GM21515 (cell line): ENCODE results near the gene MIEF1.
"Not testable (repeated sequence)": the region's sequence is repeated elsewhere in the genome, so short reads cannot be mapped to it uniquely, and the experiment has no call there.

Source experiments
- ATAC-seq: cut with Tn5 transposase; IDR thresholded peaks from one replicate; pipeline ENCODE4 v1.9.1; 2021; ENCODE audit not compliant: unreplicated experiment

The MIEF1 gene

DNA sequence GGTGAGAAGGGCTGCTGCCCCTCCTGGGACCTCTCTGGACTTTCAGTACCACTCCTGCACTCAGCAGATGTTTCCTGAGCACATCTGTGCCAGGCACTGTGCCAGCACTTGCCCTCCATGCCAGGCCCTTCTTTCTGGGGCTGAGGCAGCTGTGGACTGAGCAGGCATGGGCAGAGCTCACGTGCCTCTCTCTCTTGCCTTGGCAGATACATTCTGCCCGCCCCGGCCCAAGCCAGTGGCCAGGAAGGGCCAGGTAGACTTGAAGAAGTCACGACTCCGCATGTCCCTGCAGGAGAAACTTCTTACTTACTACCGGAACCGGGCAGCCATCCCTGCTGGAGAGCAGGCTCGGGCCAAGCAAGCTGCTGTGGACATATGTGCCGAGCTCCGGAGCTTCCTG lies 9.9 kb downstream of the MIEF1 start:
- no peak for ATAC-seq

DNA sequence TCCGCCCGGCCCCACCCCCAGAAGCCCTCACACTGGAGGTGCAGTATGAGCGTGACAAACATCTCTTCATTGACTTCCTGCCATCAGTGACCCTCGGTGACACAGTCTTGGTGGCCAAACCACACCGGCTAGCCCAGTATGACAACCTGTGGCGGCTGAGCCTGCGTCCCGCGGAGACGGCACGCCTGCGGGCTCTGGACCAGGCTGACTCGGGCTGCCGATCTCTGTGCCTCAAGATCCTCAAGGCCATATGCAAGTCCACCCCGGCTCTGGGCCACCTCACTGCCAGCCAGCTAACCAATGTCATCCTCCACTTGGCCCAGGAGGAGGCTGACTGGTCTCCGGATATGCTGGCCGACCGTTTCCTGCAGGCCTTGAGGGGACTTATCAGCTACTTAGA lies 11.7 kb downstream of the MIEF1 start:
- ATAC-seq = no peak

DNA sequence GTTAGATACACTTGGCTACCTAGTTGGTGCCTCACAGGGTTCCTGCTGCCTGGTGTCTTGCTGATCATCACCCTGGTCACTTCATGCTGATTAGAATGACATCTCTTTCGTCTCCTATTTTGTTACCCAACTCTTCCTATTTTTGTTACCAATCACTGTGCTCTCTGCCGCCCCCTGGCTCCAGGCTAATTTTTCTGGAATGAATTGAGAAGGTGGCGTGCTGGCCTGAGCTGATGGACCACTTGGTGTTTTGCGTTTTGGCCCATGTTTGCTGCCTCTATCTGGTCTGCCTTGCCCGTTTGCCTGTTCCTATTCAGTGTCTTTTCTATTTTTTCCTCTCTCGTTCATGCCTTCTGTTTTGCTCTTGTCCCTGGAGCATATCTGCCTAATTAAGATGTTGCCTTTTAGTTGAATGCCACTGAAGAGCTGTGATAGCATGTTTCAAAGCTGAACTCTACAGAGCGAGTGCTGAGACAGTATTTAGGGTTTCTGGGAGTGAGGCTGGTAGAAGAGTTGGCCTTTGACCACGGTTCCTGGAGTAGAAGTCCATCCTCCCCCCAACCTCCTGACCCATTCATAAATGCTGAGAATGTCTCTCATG lies 12.4 kb downstream of the MIEF1 start:
- ATAC-seq = no peak

DNA sequence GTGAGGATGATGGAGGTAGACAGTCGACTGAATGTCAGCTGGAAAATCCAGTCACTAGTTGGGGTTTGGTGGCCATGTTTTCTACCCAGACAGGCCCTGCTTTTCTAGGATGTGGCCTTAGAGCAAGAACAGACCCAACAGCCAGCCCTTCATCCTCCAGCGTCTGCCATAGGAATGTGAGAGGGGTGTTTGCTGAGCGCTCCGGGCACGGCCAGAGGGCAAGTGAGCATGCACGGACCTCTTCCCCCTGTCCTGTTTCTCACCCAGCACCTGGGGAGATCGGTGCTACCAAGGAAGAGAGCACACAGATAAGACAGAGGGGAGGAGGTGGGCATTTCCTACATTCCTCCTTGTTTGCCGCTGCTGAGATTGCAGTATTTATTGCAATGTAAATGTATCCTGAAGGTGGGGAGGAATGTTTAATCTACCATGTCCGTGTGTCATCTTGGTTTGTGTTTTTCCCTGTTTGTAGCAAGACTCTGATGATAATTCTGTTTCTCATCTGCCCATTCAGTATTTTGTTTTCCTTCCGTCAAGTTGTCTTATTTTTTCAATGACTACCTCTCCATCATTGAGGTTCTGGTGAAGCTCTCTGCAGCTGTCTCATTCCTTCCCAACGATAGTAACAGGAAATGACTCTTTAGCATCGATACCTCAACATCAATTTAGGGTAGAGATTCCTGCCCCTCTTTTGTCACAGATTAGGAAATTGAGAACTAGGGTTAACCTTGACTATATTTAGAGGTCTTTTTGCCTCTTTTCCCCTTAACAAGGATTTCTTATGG lies 13.4 kb downstream of the MIEF1 start:
- ATAC-seq = no peak

DNA sequence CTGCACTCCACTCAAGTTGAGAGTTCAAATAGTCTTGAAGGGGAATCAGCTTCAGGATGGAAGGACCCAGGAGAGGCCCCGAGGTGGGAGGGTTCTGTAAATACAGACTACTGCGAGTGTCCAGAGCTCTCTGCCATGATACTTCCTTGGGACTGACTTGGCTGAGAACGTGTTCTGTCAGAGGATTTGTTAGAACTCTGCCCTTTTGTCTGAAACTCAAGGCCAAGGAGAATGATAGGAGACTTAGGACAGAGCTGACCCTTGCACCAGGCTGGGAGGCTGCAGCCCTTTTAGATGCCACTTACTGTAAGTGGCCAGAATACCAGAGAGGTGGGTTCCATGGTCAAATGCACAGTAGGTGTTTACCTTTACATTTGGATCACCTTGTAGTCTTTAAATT lies 15.4 kb downstream of the MIEF1 start:
- ATAC-seq = no peak

DNA sequence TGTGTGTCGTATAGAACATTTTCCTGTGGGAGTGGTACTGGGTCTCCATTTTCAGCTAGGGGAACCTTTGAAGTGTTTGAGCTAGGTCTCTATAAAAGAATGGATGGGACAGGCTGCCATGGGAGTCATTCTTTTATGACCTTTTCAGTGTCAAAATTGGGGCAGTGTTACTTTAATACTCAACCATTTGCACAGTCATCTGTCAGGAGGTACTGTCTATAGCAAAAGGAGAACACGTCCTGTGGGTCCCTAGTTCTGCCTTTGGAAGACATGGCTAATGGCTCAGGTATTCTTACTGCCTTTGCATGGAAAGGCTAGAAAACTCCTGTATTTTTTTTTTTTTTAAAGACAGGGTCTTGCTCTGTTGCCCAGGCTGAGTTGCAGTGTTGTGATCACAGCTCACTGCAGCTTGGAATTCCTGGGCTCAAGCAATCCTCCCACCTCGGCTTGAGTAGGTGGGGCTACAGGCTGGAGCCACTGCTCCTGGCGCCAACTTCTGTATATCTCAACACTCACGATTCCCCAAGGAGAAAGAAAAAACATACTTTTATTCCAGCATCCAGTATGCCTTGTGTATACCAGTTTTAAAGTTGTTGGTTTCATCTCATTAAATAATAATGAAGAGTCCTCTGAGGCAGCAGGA lies 16.2 kb downstream of the MIEF1 start:
- no peak for ATAC-seq

DNA sequence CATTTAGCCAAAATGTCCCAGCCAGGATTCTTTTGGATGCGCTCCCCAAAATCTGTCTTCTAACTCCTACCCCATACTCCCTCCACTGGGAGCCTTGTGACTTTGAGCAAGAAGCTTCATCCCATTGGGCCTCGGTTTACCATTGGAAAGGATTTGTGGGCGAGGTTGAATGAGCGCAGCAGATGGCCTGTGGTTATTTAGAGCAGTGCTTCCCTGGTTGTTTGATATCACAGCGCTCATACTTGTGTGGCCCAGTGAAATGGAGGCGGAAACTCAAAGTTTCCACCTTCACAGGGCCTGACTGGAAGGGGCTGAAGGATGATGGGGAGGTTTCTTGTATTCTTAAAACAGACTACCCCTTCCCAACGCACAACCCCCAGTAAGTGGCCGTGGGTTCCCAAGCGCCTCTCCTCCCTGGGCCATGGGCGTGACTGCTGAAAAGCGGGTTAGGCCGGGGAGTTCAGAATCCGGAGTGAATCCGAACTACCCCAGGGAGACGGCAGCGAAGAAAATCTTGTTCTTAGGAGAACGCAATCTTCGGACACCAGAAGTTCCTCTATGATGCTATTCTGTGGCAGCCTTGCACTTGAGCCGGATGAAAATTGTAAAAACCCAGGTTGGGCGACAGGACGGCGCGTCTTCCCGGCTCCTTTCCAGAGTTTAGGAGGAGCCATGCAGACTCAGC lies 17.0 kb downstream of the MIEF1 start:
- no peak for ATAC-seq

DNA sequence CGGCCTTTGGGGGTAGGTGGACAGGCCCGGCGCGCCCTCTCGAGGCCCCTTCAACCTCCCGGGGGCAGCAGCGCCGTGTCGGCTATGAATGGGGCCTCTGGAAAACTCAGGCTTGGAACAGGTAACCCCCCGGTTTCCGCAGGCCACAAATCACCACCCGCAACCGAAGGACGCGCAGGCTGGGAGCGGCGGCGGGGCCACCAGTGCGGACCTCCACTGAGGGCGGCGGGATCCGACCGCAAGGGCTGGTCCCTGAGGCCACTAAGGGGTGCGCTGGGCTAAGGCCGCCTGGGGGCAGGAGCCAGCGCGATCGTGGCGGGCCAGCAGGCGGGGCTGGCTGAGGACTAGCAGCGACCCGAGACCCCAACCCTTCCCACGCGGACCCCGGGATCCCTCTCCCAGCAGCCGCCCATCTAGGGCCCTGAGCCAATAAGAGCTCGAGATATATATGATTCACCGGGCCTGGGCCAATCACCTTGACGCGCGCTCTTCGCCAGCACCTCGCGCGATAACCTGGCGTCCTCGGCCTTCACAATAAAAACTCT lies 17.7 kb downstream of the MIEF1 start:
- ATAC-seq = peak; percentile 65

DNA sequence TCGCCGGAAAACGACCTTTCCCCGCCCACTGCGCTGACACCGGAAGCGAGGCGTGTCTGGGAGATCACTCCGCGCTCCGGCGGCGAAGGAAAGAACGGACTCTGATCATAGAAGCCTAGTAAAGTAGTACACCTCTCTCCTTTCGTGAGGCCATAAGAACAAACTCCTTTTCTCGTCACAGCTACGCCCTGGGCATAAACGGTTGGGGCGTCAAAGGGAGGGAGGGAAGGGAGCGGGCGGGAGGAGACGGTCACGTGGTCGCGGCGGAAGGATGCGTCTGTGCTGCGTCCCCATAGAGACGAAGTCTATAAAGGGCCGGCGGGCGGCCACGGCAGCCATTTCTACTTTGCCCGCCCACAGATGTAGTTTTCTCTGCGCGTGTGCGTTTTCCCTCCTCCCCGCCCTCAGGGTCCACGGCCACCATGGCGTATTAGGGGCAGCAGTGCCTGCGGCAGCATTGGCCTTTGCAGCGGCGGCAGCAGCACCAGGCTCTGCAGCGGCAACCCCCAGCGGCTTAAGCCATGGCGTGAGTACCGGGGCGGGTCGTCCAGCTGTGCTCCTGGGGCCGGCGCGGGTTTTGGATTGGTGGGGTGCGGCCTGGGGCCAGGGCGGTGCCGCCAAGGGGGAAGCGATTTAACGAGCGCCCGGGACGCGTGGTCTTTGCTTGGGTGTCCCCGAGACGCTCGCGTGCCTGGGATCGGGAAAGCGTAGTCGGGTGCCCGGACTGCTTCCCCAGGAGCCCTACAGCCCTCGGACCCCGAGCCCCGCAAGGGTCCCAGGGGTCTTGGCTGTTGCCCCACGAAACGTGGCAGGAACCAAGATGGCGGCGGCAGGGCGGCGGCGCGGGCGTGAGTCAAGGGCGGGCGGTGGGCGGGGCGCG lies 18.4 kb downstream of the MIEF1 start, which contains the start of gene ATF4:
Gene ATF4, plus strand, starts transcription at position 337 of the 880 bp plus-strand sequence. CDS start 884 bp downstream, outside the sequence.
- ATAC-seq = peak; percentile 47

DNA sequence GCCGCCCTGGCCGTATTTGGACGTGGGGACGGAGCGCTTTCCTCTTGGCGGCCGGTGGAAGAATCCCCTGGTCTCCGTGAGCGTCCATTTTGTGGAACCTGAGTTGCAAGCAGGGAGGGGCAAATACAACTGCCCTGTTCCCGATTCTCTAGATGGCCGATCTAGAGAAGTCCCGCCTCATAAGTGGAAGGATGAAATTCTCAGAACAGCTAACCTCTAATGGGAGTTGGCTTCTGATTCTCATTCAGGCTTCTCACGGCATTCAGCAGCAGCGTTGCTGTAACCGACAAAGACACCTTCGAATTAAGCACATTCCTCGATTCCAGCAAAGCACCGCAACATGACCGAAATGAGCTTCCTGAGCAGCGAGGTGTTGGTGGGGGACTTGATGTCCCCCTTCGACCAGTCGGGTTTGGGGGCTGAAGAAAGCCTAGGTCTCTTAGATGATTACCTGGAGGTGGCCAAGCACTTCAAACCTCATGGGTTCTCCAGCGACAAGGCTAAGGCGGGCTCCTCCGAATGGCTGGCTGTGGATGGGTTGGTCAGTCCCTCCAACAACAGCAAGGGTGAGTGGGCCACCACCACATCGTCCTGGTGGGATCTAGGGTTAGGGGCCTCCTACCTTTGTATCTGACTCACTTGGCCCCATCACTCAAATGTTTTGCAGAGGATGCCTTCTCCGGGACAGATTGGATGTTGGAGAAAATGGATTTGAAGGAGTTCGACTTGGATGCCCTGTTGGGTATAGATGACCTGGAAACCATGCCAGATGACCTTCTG lies 19.2 kb downstream of the MIEF1 start:
- not testable (repeated sequence) for ATAC-seq

DNA sequence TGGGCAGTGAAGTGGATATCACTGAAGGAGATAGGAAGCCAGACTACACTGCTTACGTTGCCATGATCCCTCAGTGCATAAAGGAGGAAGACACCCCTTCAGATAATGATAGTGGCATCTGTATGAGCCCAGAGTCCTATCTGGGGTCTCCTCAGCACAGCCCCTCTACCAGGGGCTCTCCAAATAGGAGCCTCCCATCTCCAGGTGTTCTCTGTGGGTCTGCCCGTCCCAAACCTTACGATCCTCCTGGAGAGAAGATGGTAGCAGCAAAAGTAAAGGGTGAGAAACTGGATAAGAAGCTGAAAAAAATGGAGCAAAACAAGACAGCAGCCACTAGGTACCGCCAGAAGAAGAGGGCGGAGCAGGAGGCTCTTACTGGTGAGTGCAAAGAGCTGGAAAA lies 20.0 kb downstream of the MIEF1 start:
- ATAC-seq = not testable (repeated sequence)

DNA sequence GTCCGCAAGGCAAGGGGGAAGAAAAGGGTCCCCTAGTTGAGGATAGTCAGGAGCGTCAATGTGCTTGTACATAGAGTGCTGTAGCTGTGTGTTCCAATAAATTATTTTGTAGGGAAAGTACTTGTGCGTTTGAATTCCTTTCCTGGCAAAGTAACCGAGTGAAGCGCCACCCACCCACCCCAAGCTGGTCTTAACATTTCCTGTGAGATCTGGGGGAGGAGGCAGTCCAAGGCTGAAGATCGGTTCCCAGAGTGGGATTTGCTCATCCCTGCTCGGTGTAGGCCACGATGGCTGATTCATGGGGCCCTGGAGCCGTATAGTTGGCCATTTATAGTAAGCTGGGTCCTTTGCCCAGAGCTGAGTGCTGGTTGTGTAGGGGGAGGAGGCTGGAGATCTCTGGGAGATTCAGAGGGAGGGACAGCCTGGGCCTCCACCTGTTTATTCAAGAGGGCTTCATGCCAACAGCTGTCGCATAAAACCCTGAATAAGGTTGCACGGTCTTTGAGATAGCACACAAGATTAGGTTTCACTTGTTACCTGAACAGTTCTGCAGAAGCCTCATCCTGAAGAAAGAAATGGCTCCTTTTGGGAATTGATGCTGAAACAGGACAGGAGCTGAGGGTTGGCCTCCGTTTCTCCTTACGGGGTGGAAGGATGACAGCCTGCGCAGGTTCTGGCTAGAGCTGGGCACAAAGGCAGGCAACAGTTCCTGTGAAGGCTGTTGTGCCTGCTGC lies 20.6 kb downstream of the MIEF1 start:
- ATAC-seq = no peak

DNA sequence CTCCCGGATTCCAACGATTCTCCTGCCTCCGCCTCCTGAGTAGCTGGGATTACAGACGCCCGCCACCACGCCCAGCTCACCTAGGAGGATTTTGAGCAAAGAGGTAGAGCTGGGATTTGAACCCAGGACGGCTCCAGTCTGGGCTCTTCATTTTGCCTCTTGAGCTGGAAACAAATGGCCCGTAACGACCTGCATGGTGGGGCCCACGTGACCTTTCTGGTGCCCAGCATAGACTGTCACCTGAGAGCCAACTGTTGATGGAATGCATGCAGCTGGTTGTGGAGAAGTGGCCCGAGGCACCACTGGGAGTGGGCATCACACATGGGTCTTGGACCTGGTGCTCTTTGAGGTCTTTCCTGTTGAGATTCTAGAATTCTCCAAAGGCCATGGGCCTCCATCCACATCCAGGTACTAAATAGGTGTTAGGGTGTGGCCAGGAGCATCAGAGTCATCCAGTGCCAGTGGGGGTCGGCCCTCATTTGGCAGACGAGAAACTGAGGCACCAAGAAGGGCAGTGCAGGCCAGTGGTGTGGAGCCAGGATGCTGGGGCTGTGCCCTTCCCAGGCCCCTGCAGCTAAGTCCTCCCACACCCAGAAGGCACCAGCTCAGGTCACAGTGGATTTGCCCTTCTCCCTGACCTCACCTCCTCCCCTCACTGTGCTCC lies 22.1 kb downstream of the MIEF1 start:
- no peak for ATAC-seq

DNA sequence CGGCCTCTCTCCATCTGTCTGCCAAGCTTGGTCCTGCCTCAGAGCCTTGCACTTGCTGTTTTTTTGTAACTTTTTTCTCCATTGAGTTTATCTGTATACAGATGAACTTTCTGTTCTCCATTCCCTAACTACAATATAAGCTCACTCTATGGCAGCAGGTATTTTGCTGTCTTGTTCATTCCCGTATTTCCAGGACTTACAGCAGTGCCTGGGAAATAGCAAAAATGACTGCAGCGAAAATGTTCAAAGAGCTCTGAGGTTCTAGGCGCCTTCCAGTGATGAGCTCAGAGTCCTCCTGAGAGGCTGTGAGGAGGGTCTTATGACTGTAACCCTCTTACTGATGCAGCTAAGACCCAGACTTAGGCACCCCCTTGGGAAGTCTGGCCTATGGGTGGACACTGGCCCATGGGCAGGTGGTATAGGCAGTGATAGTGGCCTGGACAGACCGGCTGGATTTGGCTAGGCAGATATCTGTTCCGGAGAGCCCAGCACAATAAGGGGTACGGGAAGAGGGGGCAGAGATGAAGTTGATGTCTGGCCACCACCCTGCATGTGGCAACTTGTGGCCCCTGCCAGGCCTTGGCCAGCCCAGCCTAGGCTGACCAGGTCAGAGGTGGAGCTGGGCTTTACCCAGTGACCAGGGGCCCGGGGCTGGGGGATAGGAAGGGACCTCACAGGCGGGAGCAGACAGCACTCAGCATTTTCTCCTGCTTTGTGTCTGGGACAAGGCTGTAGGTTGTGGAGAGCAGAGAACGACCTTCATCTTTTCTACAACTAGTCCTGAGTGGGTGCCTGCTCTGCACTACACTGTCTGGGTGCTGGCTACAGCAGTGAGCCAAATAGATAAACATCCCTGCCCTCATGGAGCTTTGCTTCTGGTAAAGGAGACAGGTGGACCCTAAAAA lies 22.9 kb downstream of the MIEF1 start:
- no peak for ATAC-seq

DNA sequence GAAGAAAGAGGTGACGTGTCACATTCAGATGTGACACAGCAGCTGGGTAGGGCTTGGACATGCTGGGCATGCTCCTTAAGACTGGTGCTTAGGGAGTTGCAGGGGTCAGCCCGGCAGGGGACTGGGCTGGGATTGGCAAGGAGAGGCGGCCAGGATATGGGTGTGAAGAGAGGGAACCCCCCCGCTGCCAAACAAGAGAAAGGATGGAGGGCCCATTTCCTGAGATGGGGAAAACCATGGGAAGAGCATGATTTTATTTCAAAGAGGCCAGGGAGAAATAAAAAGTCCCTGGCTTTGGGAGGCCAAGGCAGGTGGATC lies 23.5 kb downstream of the MIEF1 start:
- ATAC-seq = no peak

DNA sequence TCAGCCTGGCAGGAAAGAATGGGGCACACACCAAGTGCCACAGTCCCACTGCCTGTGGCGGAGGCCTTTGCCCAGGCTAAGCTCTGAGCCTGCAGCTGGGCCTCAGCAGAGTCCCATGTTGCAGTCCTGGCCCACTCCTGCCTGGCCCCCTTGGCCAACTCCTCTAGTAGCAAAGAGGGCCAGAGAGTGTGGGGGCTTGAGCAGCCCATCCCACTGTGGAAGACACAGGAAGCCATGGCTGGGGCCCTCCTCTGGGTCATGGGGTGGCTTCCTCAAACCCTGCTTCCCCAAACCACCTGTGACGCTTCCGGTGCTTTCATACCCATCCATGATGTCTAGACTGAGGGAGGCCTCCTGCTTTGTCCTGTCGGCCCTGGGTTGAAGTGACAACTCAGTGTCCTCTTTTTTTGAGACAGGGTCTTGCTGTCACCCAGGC lies 24.7 kb downstream of the MIEF1 start:
- no peak for ATAC-seq

DNA sequence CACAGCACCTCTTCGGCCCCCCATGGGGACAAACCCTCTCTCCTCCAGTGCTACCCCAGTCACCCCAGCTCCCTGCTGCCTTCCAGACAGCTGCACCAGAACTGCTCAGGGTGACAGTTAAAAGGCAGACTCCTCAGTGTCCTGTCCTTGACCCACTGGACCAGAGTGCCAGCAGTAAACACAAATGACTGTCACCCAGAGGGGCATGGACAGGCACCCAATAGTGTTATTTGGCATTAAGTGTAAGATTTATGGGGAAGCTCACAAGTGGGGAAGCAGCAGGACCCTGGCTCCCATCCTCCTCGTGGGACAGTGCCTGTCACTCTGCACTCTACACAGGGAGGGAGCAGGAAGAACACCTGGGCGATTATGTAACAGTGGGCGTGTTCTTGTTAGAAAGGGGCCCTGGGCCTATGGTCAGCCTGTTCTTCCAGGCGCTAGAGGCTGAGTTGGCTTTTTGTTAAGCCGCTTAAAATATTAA lies 25.4 kb downstream of the MIEF1 start:
- ATAC-seq = no peak
